ENCODE results near the gene RP2. TPM values are rescaled to one million over a fixed set of nuclear protein-coding genes. Genes with fewer than 3 reads are reported as not detected.

Gene RP2
- total RNA-seq, 4 donors from 2014 or later: 1.2 to 15.0 (median 11.1) TPM

- TF ChIP-seq EP300 (IDR thresholded peaks at IDR 0.05; ENCODE audit: low read depth) (no peak), CTCF (IDR thresholded peaks at IDR 0.05) (no peak), POLR2AphosphoS5 (IDR thresholded peaks at IDR 0.05) (no peak), POLR2A (IDR thresholded peaks at IDR 0.05) (no peak)
- Histone ChIP-seq H3K27me3 (no peaks in the 10 kb centered on the region), H3K27ac (no peak overlapping the region), H3K36me3 (no peaks in the 10 kb centered on the region), H3K9me3 (no peaks in the 10 kb centered on the region), H3K4me1 (no peaks in the 10 kb centered on the region), H3K4me3 (no peak overlapping the region)
- DNase-seq: no peak
- intact Hi-C loops (cut with DNase I; ENCODE audit: low total_unique reads) (loop anchor here (10.0 kb wide), 1 partner anchor 127 kb away; no protein-coding TSS in a partner anchor), in situ Hi-C loops (cut with MboI; ENCODE audit: low pct_ligation_motif_present in 1 of 4, low pct_unique_long_range_greater_than_20kb in 1 of 4, low sequenced_read_pairs in 3 of 4) (loop anchor here in 2 of 4 donors (25.0 kb wide), 1 partner anchor 89 kb away; no protein-coding TSS in a partner anchor)
Measured at GRCh38 chrX:46898207-46898606, 61.4 kb downstream of the RP2 start.

- H3K4me3 ChIP-seq: peak overlapping the region in 3 of 4 donors; percentile 29 to 50 (median 29)
- in situ Hi-C loops (cut with MboI; ENCODE audit: low pct_ligation_motif_present in 1 of 4, low pct_unique_long_range_greater_than_20kb in 1 of 4, low sequenced_read_pairs in 3 of 4) (loop anchor here in 1 of 4 donors (25.0 kb wide), 1 partner anchor 134 kb away; no protein-coding TSS in a partner anchor), intact Hi-C loops (cut with DNase I; ENCODE audit: low total_unique reads) (no loop called here)
- DNase-seq: peak; percentile 81
- no peak for TF ChIP-seq EP300 (IDR thresholded peaks at IDR 0.05; ENCODE audit: low read depth)
- TF ChIP-seq POLR2AphosphoS5 (IDR thresholded peaks at IDR 0.05): no peak
- peak; percentile 44 to 78 (median 60) for TF ChIP-seq CTCF (IDR thresholded peaks at IDR 0.05)
- H3K27me3 ChIP-seq: no peaks in the 10 kb centered on the region
- WGBS, 2 donors (ENCODE audit: low coverage in 1 of 2): 15% methylated on average over 11 of the region's 14 CpGs; no CpG with 5 or more reads in 1 of the 2 donors
- H3K36me3 ChIP-seq: no peaks in the 10 kb centered on the region
- peak overlapping the region in 1 of 4 donors; percentile 29 for H3K27ac ChIP-seq
- peaks cover 0 to 4% (median 0%) of the 10 kb centered on the region in 4 donors for H3K4me1 ChIP-seq
- H3K9me3 ChIP-seq: no peaks in the 10 kb centered on the region
Measured at GRCh38 chrX:46903458-46904242, 66.8 kb downstream of the RP2 start.

GRCh38 chrX:46904626-46905025, 67.8 kb downstream of the RP2 start:
- Histone ChIP-seq H3K4me3 (no peak overlapping the region), H3K27ac (no peak overlapping the region), H3K4me1 (peaks cover 0 to 4% (median 0%) of the 10 kb centered on the region in 4 donors), H3K27me3 (no peaks in the 10 kb centered on the region), H3K9me3 (no peaks in the 10 kb centered on the region), H3K36me3 (no peaks in the 10 kb centered on the region)
- intact Hi-C loops (cut with DNase I; ENCODE audit: low total_unique reads): no loop called here
- in situ Hi-C loops (cut with MboI; ENCODE audit: low pct_ligation_motif_present in 1 of 4, low pct_unique_long_range_greater_than_20kb in 1 of 4, low sequenced_read_pairs in 3 of 4): loop anchor here in 1 of 4 donors (25.0 kb wide), 1 partner anchor 133 kb away; no protein-coding TSS in a partner anchor
- no peak for DNase-seq
- TF ChIP-seq EP300 (IDR thresholded peaks at IDR 0.05; ENCODE audit: low read depth) (no peak), CTCF (IDR thresholded peaks at IDR 0.05) (no peak), POLR2AphosphoS5 (IDR thresholded peaks at IDR 0.05) (no peak)
- WGBS, 2 donors (ENCODE audit: low coverage in 1 of 2): 67% methylated on average over 2 of the region's 2 CpGs; no CpG with 5 or more reads in 1 of the 2 donors

- no peaks in the 10 kb centered on the region for H3K36me3 ChIP-seq
- TF ChIP-seq POLR2AphosphoS5 (IDR thresholded peaks at IDR 0.05) (no peak), EP300 (IDR thresholded peaks at IDR 0.05; ENCODE audit: low read depth) (no peak), CTCF (IDR thresholded peaks at IDR 0.05) (no peak), POLR2A (IDR thresholded peaks at IDR 0.05) (no peak)
- in situ Hi-C loops (cut with MboI; ENCODE audit: low pct_ligation_motif_present in 1 of 4, low pct_unique_long_range_greater_than_20kb in 1 of 4, low sequenced_read_pairs in 3 of 4) (loop anchor here in 1 of 4 donors (25.0 kb wide), 1 partner anchor 127 kb away; no protein-coding TSS in a partner anchor), intact Hi-C loops (cut with DNase I; ENCODE audit: low total_unique reads) (no loop called here)
- no peaks in the 10 kb centered on the region for H3K27me3 ChIP-seq
- H3K4me1 ChIP-seq: peaks cover 0 to 7% (median 0%) of the 10 kb centered on the region in 4 donors
- WGBS, 2 donors (ENCODE audit: low coverage in 1 of 2): 82 to 94% methylated on average over 3 of the region's 3 CpGs
- no peaks in the 10 kb centered on the region for H3K9me3 ChIP-seq
- H3K4me3 ChIP-seq: no peak overlapping the region
- no peak for DNase-seq
- no peak overlapping the region for H3K27ac ChIP-seq
Measured at GRCh38 chrX:46910415-46910814, 73.6 kb downstream of the RP2 start.

Measured in transverse colon (tissue), 4 donors.